Measurements from ENCODE around the gene HSD17B14.

Gene HSD17B14

DNA sequence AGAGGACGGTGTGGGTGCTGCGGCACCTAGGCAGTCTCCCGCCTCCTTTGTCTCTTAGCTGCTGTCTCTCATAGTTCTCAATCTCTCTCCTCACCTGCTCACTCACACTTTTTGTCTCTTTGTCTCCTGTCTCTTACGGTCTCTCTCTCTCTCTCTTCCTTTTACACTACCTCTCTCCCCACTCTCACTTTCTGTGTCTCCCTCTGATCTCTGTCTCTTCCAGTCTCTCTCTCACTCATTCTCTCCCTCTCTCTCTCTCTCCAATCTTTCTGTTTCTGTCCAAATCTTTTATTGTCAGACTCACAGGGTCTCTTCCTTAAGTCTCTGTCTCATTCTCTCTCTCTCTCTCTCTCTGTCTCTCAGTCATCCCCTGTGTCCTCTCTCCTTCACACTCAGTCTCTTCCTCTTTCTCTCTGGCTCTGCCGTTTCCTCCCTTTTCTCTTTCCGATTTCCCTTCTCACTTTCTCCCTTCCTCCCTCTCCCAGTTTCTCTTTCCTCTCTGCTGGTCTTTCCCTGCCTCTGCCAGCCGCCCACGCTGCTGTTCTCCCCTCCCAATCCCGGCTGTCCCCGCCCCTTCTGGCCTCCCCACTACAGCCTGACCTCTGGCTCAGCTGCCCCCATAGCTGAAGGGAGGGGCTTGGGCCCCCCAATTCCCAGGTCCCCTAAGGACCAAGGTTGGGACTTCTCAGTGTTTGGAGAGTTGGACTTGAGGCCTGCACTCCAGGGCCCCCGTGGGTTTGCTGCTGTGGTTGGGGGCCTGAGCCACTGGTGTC lies 32.0 kb upstream of the HSD17B14 start, which contains the start of gene PLEKHA4:
Gene PLEKHA4 (minus strand): TSS at position 504 of the 773 bp plus-strand sequence. CDS start 997 bp downstream, outside the sequence.
- ATAC-seq (ENCODE audit: low read depth) (0 out of 3 replicates have a peak, but pooled peaks have one; percentile 15), DNase-seq (ENCODE audit: low spot score) (no peak)
- Histone ChIP-seq H3K4me3 (ENCODE audit: severe bottlenecking) (peak within 1 kb of the TSS; percentile 6), H3K4me1 (ENCODE audit: insufficient read depth, poor library complexity, severe bottlenecking) (no peaks in the 10 kb centered on the region), H3K27me3 (ENCODE audit: insufficient read depth, poor library complexity, severe bottlenecking) (no peaks in the 10 kb centered on the region), H3K27ac (ENCODE audit: poor library complexity, severe bottlenecking) (peak within 1 kb of the TSS; percentile 12), H3K9me3 (ENCODE audit: severe bottlenecking) (no peaks in the 10 kb centered on the region), H3K36me3 (ENCODE audit: low read depth) (peaks cover 8% of the 10 kb centered on the region)
- TF ChIP-seq, protein P1, sequence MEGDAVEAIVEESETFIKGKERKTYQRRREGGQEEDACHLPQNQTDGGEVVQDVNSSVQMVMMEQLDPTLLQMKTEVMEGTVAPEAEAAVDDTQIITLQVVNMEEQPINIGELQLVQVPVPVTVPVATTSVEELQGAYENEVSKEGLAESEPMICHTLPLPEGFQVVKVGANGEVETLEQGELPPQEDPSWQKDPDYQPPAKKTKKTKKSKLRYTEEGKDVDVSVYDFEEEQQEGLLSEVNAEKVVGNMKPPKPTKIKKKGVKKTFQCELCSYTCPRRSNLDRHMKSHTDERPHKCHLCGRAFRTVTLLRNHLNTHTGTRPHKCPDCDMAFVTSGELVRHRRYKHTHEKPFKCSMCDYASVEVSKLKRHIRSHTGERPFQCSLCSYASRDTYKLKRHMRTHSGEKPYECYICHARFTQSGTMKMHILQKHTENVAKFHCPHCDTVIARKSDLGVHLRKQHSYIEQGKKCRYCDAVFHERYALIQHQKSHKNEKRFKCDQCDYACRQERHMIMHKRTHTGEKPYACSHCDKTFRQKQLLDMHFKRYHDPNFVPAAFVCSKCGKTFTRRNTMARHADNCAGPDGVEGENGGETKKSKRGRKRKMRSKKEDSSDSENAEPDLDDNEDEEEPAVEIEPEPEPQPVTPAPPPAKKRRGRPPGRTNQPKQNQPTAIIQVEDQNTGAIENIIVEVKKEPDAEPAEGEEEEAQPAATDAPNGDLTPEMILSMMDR (IDR thresholded peaks at IDR 0.05; ENCODE audit: poor library complexity, severe bottlenecking) = no peak

DNA sequence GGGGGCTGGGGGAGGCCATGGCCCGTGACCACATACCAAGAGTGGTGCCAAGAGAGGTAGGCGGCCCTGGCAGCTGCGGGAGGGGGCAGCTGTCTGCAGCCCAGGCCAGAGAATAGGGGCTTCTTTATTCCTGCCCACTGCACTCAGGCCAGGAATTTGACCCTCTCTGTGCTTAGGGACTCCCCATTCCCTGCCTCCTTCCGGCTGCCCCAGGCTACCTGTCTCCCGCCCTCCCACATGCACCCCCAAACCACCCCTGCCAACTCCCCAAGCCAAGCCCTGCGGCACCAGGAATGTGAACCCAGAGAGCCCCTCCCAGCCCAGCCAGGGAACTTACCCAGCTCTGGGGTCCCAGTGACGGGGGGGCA lies 31.4 kb upstream of the HSD17B14 start:
- Histone ChIP-seq H3K4me3 (ENCODE audit: severe bottlenecking) (peak overlapping the region; percentile 6), H3K27ac (ENCODE audit: poor library complexity, severe bottlenecking) (peak overlapping the region; percentile 12)
- ATAC-seq (ENCODE audit: low read depth) = peak; percentile 7; the same call in 1 of the 3 replicates

DNA sequence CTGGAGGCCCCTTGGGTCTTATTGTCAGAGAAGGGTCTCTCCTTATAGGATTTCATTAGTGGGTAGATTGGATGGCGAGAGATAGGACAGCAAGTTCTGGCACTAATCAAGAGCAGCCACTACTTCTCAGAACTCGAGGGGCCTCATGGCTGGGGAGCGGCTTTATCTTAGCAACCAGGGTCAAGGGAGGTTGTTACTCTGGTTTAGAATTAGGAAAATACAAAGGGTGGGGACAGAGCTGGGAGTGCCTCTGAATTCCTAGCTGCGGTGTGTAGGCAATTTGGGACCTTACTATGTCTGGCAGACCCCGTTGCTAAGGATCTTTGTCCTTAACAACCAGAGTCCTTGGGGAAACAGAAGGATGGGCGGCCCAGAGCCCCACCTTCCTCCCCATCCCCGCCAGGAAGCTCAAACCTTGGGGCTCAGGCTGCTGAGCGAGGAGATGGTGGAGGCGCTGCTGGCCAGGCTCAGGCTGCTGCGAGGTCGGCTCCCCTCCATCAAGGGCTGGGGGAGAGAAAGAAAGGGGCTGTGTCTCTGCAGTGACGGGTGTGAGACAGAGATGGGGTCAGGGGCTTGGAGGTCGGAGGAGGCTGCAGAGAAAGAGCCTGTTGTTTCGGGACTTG lies 30.9 kb upstream of the HSD17B14 start:
- H3K4me1 ChIP-seq (ENCODE audit: insufficient read depth, poor library complexity, severe bottlenecking) = no peaks in the 10 kb centered on the region
- no peaks in the 10 kb centered on the region for H3K27me3 ChIP-seq (ENCODE audit: insufficient read depth, poor library complexity, severe bottlenecking)
- H3K9me3 ChIP-seq (ENCODE audit: severe bottlenecking) = no peaks in the 10 kb centered on the region
- DNase-seq (ENCODE audit: low spot score) (no peak), ATAC-seq (ENCODE audit: low read depth) (no peak)
- H3K36me3 ChIP-seq (ENCODE audit: low read depth) = no peaks in the 10 kb centered on the region
- no peak overlapping the region for H3K27ac ChIP-seq (ENCODE audit: poor library complexity, severe bottlenecking)
- TF ChIP-seq, protein P1 (IDR thresholded peaks at IDR 0.05; ENCODE audit: poor library complexity, severe bottlenecking) = no peak
- H3K4me3 ChIP-seq (ENCODE audit: severe bottlenecking) = no peak overlapping the region

More for the DNA sequence above, 31.4 kb upstream of the HSD17B14 start:
- Histone ChIP-seq H3K4me1 (ENCODE audit: insufficient read depth, poor library complexity, severe bottlenecking) (no peaks in the 10 kb centered on the region), H3K36me3 (ENCODE audit: low read depth) (peaks cover 4% of the 10 kb centered on the region), H3K27me3 (ENCODE audit: insufficient read depth, poor library complexity, severe bottlenecking) (no peaks in the 10 kb centered on the region), H3K9me3 (ENCODE audit: severe bottlenecking) (no peaks in the 10 kb centered on the region)
- DNase-seq (ENCODE audit: low spot score) = no peak
- TF ChIP-seq, protein P1 (IDR thresholded peaks at IDR 0.05; ENCODE audit: poor library complexity, severe bottlenecking) = no peak

DNA sequence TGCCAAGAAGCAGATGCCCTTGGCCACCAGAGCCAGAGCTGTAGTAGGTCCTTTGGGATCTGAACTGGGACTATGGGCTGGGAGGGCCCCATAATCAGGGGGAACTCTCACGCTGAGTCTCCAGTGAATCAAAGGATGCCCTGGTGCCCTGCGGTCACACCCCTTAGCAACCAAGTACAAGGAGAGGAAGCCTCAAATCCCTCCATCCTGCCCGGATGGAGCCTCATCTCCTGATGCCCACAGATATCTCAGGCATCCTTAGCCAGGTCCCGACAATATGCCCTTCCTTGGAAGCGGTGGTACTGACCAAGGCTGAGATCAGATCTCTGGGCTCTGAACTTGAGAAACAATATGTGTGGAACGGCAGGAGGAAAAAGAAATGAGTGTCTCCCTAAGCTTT lies 30.4 kb upstream of the HSD17B14 start:
- Histone ChIP-seq H3K27me3 (ENCODE audit: insufficient read depth, poor library complexity, severe bottlenecking) (no peaks in the 10 kb centered on the region), H3K9me3 (ENCODE audit: severe bottlenecking) (no peaks in the 10 kb centered on the region), H3K4me3 (ENCODE audit: severe bottlenecking) (no peak overlapping the region), H3K4me1 (ENCODE audit: insufficient read depth, poor library complexity, severe bottlenecking) (no peaks in the 10 kb centered on the region), H3K27ac (ENCODE audit: poor library complexity, severe bottlenecking) (no peak overlapping the region), H3K36me3 (ENCODE audit: low read depth) (no peaks in the 10 kb centered on the region)
- TF ChIP-seq, protein P1 (IDR thresholded peaks at IDR 0.05; ENCODE audit: poor library complexity, severe bottlenecking) = no peak
- DNase-seq (ENCODE audit: low spot score) (no peak), ATAC-seq (ENCODE audit: low read depth) (no peak)
